SK-N-MC (cell line): ENCODE results near the gene HOXA3.

Source experiments
- EZH2 ChIP-seq: fragments of 200-600 bp; sonication (generic); IDR thresholded peaks from one replicate; pipeline ENCODE4 v1.6.1; 2017; ENCODE audit warnings: antibody characterized with exemption
- FOXP2 ChIP-seq: optimal IDR thresholded peaks from 2 replicates; pipeline ENCODE3; 2011; ENCODE audit warnings: mild to moderate bottlenecking, moderate library complexity; ENCODE audit not compliant: insufficient read depth; ENCODE audit errors: extremely low read length, control extremely low read depth
- POLR2AphosphoS5 ChIP-seq: IDR thresholded peaks from 2 replicates; pipeline ENCODE4 v1.6.1; 2012; ENCODE audit warnings: mild to moderate bottlenecking, low read depth, low read length, borderline replicate concordance

GRCh38 chr7:27138985-27139333, 13.4 kb downstream of the HOXA3 start:
- no peak for TF ChIP-seq POLR2AphosphoS5
- TF ChIP-seq EZH2: no peak
- no peak for TF ChIP-seq FOXP2
